Lower leg skin (tissue), 4 donors: ENCODE results near the gene PUM2. TPM values are rescaled to one million over a fixed set of nuclear protein-coding genes. Genes with fewer than 3 reads are reported as not detected.

Source experiments
- DNase-seq, 2 donors: peaks; one replicate each; pipeline ENCODE4 v3.0.0-alpha.2; 2019; ENCODE audit warnings: low spot score in 2 of 2
- H3K4me3 ChIP-seq: fragments of 200-600 bp; sonication (generic); 2 replicates; pipeline ENCODE4 v1.5.1; 2017; ENCODE audit warnings: mild to moderate bottlenecking, low read depth; ENCODE audit not compliant: poor library complexity, severe bottlenecking
- POLR2A ChIP-seq, 2 donors: fragments of 450-650 bp; IDR thresholded peaks; one replicate each; pipeline ENCODE4 v1.6.1; 2016 to 2017; ENCODE audit warnings: antibody characterized with exemption in 2 of 2, mild to moderate bottlenecking in 1 of 2, moderate library complexity in 1 of 2
- WGBS, 2 donors: methylation state at CpG; one replicate each; pipeline ENCODE4 v1.1.5; 2018; 5-methylcytosine and 5-hydroxymethylcytosine counted together
- intact Hi-C: fragments of 100-400 bp; cut with DNase I; formaldehyde crosslinking; loops from one replicate; pipeline ENCODE4 v1.15.0; 2023; ENCODE audit warnings: low total_unique reads
- total RNA-seq, 4 donors: library from RNA; depleted of rRNA; stranded (reverse); fragments of >200 nt; gene quantifications; one replicate each; pipeline ENCODE4 v1.1.0, GENCODE V29; 2016
- TF ChIP-seq, protein P1 (sequence below), 3 donors: fragments of 450-650 bp; IDR thresholded peaks; one replicate each; pipeline ENCODE4 v1.5.1; 2016; ENCODE audit warnings: antibody characterized with exemption in 3 of 3, mild to moderate bottlenecking in 3 of 3, moderate library complexity in 2 of 3

The PUM2 gene
- total RNA-seq, 4 donors from 2014 or later, result 82.5 to 88.1 (median 84.8) TPM

DNA sequence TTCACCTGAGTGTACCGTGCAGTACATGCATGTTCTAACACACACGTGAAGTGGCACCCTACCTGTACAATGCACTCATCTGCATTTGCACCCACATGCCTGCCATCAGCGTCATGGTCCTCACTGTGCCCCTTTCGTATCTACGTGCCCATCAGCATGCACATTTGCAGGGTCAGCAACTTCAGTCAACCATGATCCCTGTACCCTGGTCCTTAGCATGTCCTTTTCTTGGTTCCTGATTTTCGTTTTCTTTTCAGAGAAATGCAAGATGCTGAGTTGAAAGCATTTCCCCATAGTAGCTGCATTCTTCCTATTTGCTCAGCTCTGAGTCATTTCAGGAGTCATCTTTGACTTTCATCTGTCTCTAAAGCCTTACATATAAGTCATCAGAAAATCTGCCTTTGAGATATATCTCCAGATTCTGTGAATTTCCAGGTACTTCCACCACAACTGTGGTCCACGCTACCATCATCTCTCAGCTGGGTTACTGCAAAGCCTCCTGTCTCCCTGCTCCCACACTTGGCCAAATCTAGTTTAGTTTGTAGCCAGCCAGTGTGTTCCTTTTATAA is 14.7 kb upstream of the PUM2 start:
- 86 to 88% methylated on average over 7 of the region's 7 CpGs for WGBS, 2 donors
- intact Hi-C loops, result no loop called here
- H3K4me3 ChIP-seq, result no peak overlapping the region
- DNase-seq, result no peak
- TF ChIP-seq, protein P1, sequence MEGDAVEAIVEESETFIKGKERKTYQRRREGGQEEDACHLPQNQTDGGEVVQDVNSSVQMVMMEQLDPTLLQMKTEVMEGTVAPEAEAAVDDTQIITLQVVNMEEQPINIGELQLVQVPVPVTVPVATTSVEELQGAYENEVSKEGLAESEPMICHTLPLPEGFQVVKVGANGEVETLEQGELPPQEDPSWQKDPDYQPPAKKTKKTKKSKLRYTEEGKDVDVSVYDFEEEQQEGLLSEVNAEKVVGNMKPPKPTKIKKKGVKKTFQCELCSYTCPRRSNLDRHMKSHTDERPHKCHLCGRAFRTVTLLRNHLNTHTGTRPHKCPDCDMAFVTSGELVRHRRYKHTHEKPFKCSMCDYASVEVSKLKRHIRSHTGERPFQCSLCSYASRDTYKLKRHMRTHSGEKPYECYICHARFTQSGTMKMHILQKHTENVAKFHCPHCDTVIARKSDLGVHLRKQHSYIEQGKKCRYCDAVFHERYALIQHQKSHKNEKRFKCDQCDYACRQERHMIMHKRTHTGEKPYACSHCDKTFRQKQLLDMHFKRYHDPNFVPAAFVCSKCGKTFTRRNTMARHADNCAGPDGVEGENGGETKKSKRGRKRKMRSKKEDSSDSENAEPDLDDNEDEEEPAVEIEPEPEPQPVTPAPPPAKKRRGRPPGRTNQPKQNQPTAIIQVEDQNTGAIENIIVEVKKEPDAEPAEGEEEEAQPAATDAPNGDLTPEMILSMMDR (IDR thresholded peaks at IDR 0.05), result no peak
- no peak for TF ChIP-seq POLR2A (IDR thresholded peaks at IDR 0.05)

- TF ChIP-seq, protein P1 (IDR thresholded peaks at IDR 0.05), result no peak
- no peak for TF ChIP-seq POLR2A (IDR thresholded peaks at IDR 0.05)
- 89 to 93% methylated on average over 5 of the region's 5 CpGs for WGBS, 2 donors
- DNase-seq, result no peak
- intact Hi-C loops, result no loop called here
- no peak overlapping the region for H3K4me3 ChIP-seq
These were observed 12.9 kb upstream of the PUM2 start for GRCh38 chr2:20363578-20363977.

DNA sequence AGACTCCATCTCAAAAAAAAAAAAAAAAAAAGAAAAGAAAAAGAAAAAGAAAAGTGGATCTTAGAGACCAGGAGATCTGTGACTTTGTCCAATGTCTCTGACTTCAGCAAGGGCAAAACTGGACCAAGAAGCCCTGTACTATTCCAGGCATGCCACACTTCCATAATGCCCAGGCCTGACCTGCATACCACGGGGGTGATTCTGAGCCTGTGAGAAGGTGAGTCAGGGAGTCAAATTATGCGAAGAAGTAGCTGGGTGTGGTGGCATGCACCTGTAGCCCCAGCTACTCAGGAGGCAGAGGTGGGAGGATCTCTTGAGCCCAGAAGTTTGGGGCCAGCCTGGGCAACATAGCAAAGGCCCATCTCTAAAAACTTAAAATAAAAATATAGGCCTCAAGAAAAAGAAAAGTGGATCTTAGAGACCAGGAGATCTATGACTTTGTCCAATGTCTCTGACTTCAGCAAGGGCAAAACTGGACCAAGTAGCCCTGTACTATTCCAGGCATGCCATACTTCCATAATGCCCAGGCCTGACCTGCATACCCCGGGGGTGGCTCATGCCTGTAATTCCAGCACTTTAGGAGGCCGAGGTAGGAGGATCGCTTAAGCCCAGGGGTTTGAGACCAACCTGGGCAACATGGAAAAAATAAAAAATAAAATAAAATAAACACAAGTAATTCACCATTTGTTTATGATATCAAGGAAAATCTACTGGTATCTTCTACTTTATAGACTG is 12.2 kb upstream of the PUM2 start:
- WGBS, 2 donors, result 85 to 86% methylated on average over 5 of the region's 5 CpGs
- no peak overlapping the region for H3K4me3 ChIP-seq
- TF ChIP-seq, protein P1 (IDR thresholded peaks at IDR 0.05), result no peak
- no peak for TF ChIP-seq POLR2A (IDR thresholded peaks at IDR 0.05)
- intact Hi-C loops, result no loop called here
- DNase-seq, result no peak

DNA sequence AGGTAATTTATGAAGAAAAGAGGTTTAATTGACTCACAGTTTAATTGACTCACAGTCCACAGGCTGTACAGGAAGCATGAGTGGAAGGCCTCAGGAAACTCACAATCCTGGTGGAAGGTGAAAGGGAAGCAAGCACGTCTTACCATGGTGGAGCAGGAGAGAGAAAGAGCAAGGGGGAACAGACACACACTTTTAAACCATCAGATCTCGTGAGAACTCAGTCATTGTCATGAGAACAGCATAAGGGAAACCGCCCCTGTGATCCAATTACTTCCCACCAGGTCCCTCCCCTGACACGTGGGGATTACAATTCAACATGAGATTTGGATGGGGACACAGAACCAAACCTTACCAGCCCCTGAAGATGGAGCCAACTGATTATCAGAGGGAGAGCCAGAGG is 11.2 kb upstream of the PUM2 start:
- WGBS, 2 donors, result 76 to 80% methylated on average over 4 of the region's 4 CpGs
- no peak overlapping the region for H3K4me3 ChIP-seq
- intact Hi-C loops, result no loop called here

GRCh38 chr2:20359096-20359495 is 8.5 kb upstream of the PUM2 start:
- intact Hi-C loops, result no loop called here
- no peak for DNase-seq
- TF ChIP-seq, protein P1 (IDR thresholded peaks at IDR 0.05), result no peak
- TF ChIP-seq POLR2A (IDR thresholded peaks at IDR 0.05), result no peak
- WGBS, 2 donors, result 97 to 98% methylated on average over 6 of the region's 6 CpGs
- H3K4me3 ChIP-seq, result no peak overlapping the region

More for the DNA sequence above, 11.2 kb upstream of the PUM2 start:
- TF ChIP-seq, protein P1 (IDR thresholded peaks at IDR 0.05), result no peak
- TF ChIP-seq POLR2A (IDR thresholded peaks at IDR 0.05), result no peak
- DNase-seq, result no peak
